ENCODE measurements around the gene QTRT2.

Gene QTRT2

GRCh38 chr3:114068336-114068735 lies 11.8 kb downstream of the QTRT2 start:
- Histone ChIP-seq H3K4me1 (ENCODE audit: insufficient read depth, low read length, poor library complexity, severe bottlenecking) (no peaks in the 10 kb centered on the region), H3K4me3 (ENCODE audit: low read length, poor library complexity, severe bottlenecking) (no peak overlapping the region), H3K79me2 (ENCODE audit: insufficient read depth, low read length) (peaks cover 6% of the 10 kb centered on the region), H2AFZ (ENCODE audit: low read length) (no peak overlapping the region), H3K4me2 (ENCODE audit: low read depth, low read length, poor library complexity, severe bottlenecking) (no peak overlapping the region), H3K27me3 (ENCODE audit: insufficient read depth, low read length, poor library complexity, severe bottlenecking) (no peaks in the 10 kb centered on the region), H3K9ac (ENCODE audit: low read depth, low read length, poor library complexity, severe bottlenecking) (no peak overlapping the region), H4K20me1 (ENCODE audit: insufficient read depth, low read length, poor library complexity, severe bottlenecking) (no peaks in the 10 kb centered on the region), H3F3A (ENCODE audit: low read depth) (no peaks in the 10 kb centered on the region), H3K9me3 (ENCODE audit: insufficient read depth, low read depth, low read length) (no peaks in the 10 kb centered on the region), H3K36me3 (ENCODE audit: insufficient read depth, low read length) (peaks cover 65% of the 10 kb centered on the region; the same call in 1 of the 2 replicates), H3K9me2 (replicated peaks; ENCODE audit: low read depth, low read length) (no peaks in the 10 kb centered on the region)
- TF ChIP-seq EZH2phosphoT487 (IDR thresholded peaks at IDR 0.05; ENCODE audit: borderline replicate concordance): no peak
- TF ChIP-seq, protein P1, sequence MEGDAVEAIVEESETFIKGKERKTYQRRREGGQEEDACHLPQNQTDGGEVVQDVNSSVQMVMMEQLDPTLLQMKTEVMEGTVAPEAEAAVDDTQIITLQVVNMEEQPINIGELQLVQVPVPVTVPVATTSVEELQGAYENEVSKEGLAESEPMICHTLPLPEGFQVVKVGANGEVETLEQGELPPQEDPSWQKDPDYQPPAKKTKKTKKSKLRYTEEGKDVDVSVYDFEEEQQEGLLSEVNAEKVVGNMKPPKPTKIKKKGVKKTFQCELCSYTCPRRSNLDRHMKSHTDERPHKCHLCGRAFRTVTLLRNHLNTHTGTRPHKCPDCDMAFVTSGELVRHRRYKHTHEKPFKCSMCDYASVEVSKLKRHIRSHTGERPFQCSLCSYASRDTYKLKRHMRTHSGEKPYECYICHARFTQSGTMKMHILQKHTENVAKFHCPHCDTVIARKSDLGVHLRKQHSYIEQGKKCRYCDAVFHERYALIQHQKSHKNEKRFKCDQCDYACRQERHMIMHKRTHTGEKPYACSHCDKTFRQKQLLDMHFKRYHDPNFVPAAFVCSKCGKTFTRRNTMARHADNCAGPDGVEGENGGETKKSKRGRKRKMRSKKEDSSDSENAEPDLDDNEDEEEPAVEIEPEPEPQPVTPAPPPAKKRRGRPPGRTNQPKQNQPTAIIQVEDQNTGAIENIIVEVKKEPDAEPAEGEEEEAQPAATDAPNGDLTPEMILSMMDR (conservative IDR thresholded peaks at IDR 0.05; ENCODE audit: low read length): no peak

GRCh38 chr3:114071786-114072185 lies 15.2 kb downstream of the QTRT2 start:
- peaks cover 89% of the 10 kb centered on the region for H3K36me3 ChIP-seq (ENCODE audit: insufficient read depth, low read length)
- no peak overlapping the region for H2AFZ ChIP-seq (ENCODE audit: low read length)
- H3K4me2 ChIP-seq (ENCODE audit: low read depth, low read length, poor library complexity, severe bottlenecking): no peak overlapping the region
- TF ChIP-seq, protein P1 (conservative IDR thresholded peaks at IDR 0.05; ENCODE audit: low read length): no peak
- no peak for TF ChIP-seq EZH2phosphoT487 (IDR thresholded peaks at IDR 0.05; ENCODE audit: borderline replicate concordance)
- H4K20me1 ChIP-seq (ENCODE audit: insufficient read depth, low read length, poor library complexity, severe bottlenecking): no peaks in the 10 kb centered on the region
- H3K9ac ChIP-seq (ENCODE audit: low read depth, low read length, poor library complexity, severe bottlenecking): no peak overlapping the region
- H3K9me3 ChIP-seq (ENCODE audit: insufficient read depth, low read depth, low read length): no peaks in the 10 kb centered on the region
- H3K9me2 ChIP-seq (replicated peaks; ENCODE audit: low read depth, low read length): no peaks in the 10 kb centered on the region
- H3K27me3 ChIP-seq (ENCODE audit: insufficient read depth, low read length, poor library complexity, severe bottlenecking): no peaks in the 10 kb centered on the region
- H3K4me1 ChIP-seq (ENCODE audit: insufficient read depth, low read length, poor library complexity, severe bottlenecking): no peaks in the 10 kb centered on the region
- H3K79me2 ChIP-seq (ENCODE audit: insufficient read depth, low read length): no peaks in the 10 kb centered on the region
- no peak overlapping the region for H3K4me3 ChIP-seq (ENCODE audit: low read length, poor library complexity, severe bottlenecking)
- H3F3A ChIP-seq (ENCODE audit: low read depth): no peaks in the 10 kb centered on the region

- Histone ChIP-seq H3K9me2 (replicated peaks; ENCODE audit: low read depth, low read length) (no peaks in the 10 kb centered on the region), H3K9ac (ENCODE audit: low read depth, low read length, poor library complexity, severe bottlenecking) (no peak overlapping the region), H3K9me3 (ENCODE audit: insufficient read depth, low read depth, low read length) (no peaks in the 10 kb centered on the region), H3K4me1 (ENCODE audit: insufficient read depth, low read length, poor library complexity, severe bottlenecking) (no peaks in the 10 kb centered on the region), H3K4me2 (ENCODE audit: low read depth, low read length, poor library complexity, severe bottlenecking) (no peak overlapping the region), H3K27me3 (ENCODE audit: insufficient read depth, low read length, poor library complexity, severe bottlenecking) (no peaks in the 10 kb centered on the region), H3K4me3 (ENCODE audit: low read length, poor library complexity, severe bottlenecking) (no peak overlapping the region), H4K20me1 (ENCODE audit: insufficient read depth, low read length, poor library complexity, severe bottlenecking) (no peaks in the 10 kb centered on the region), H3K36me3 (ENCODE audit: insufficient read depth, low read length) (peaks cover 94% of the 10 kb centered on the region), H3F3A (ENCODE audit: low read depth) (no peaks in the 10 kb centered on the region), H2AFZ (ENCODE audit: low read length) (no peak overlapping the region), H3K79me2 (ENCODE audit: insufficient read depth, low read length) (no peaks in the 10 kb centered on the region)
- TF ChIP-seq, protein P1 (conservative IDR thresholded peaks at IDR 0.05; ENCODE audit: low read length): no peak
These were observed 20.2 kb downstream of the QTRT2 start for GRCh38 chr3:114076711-114077110.
